Esophagus muscularis mucosa (tissue), 3 donors: ENCODE measurements around the gene RHOF.

Experiments used
- CTCF ChIP-seq, 3 experiments: fragments of 200-600 bp in 2 of 3; fragments of 450-650 bp in 1 of 3; sonication (generic) in 2 of 3; IDR thresholded peaks; one replicate each; pipeline ENCODE4 v1.5.1; 2017 to 2019; ENCODE audit warnings: antibody characterized with exemption in 3 of 3, mild to moderate bottlenecking in 2 of 3, moderate library complexity in 1 of 3
- POLR2A ChIP-seq: fragments of 450-650 bp; IDR thresholded peaks from one replicate; pipeline ENCODE4 v1.6.1; 2017; ENCODE audit warnings: antibody characterized with exemption, moderate library complexity, mild to moderate bottlenecking, low read depth

- TF ChIP-seq POLR2A (no peak), CTCF (IDR thresholded peaks at IDR 0.05) (no peak)
These were observed 35.9 kb upstream of the RHOF start for GRCh38 chr12:121829250-121829918.
